Ovary (tissue), 9 donors: ENCODE data around the gene ASAP2. TPM values are rescaled to one million over a fixed set of nuclear protein-coding genes. Genes with fewer than 3 reads are reported as not detected.

Experiments used
- DNase-seq, 5 donors: peaks; one replicate each; pipeline ENCODE4 v3.0.0-alpha.2; 2019 to 2020
- H3K27ac ChIP-seq, 2 donors: fragments of 200-600 bp; one replicate each; pipeline versions ENCODE4 v1.5.1 to v1.8.0; 2019 to 2022
- H3K27me3 ChIP-seq: fragments of 200-600 bp; one replicate; pipeline ENCODE4 v1.8.0; 2022
- H3K36me3 ChIP-seq: fragments of 200-600 bp; sonication (generic); one replicate; pipeline ENCODE4 v1.5.1; 2019
- H3K4me1 ChIP-seq: one replicate; pipeline ENCODE4 v1.8.1; 2013; ENCODE audit warnings: mild to moderate bottlenecking, moderate library complexity; ENCODE audit not compliant: insufficient read depth
- H3K4me3 ChIP-seq: fragments of 200-600 bp; sonication (generic); one replicate; pipeline ENCODE4 v1.5.1; 2017
- H3K9me3 ChIP-seq, 2 donors: fragments of 200-600 bp in 1 of 2; sonication (generic) in 1 of 2; one replicate each; pipeline versions ENCODE4 v1.5.1 to v1.8.1; 2013 to 2019; ENCODE audit warnings: mild to moderate bottlenecking in 1 of 2, moderate library complexity in 1 of 2
- EP300 ChIP-seq: sonication (generic); formaldehyde crosslinking; IDR thresholded peaks from one replicate; pipeline ENCODE4 v1.6.1; 2017; ENCODE audit warnings: antibody characterized with exemption
- POLR2A ChIP-seq: fragments of 450-650 bp; IDR thresholded peaks from one replicate; pipeline ENCODE4 v1.6.1; 2017; ENCODE audit warnings: antibody characterized with exemption, mild to moderate bottlenecking, moderate library complexity
- WGBS, 3 donors: extraction: QIAGEN DNeasy Blood & Tissue Kit in 1 of 3; methylation state at CpG; one replicate each; pipeline versions ENCODE4 v1.1.5 to v1.1.7; 2013 to 2017; 5-methylcytosine and 5-hydroxymethylcytosine counted together
- intact Hi-C, 4 donors: fragments of 100-400 bp; cut with DNase I; formaldehyde crosslinking; loops; one replicate each; pipeline versions ENCODE4 v1.11.0 to v1.15.1; 2022 to 2023
- polyA plus RNA-seq, 2 donors: library from polyadenylated mRNA; stranded (reverse); fragments of 200-250 nt in 1 of 2; fragments of 350-450 nt in 1 of 2; fragmentation: Illumina TruSeq in 1 of 2; extraction: RNeasy Lipid Tissue Mini Kit (QIAGEN cat#74804) in 1 of 2; gene quantifications; one replicate each; pipeline ENCODE4 v1.2.3, GENCODE V29; 2013 to 2014
- total RNA-seq, 7 donors: library from RNA; depleted of rRNA in 2 of 7; stranded (reverse); fragments of >200 nt in 2 of 7; fragmentation: NEBNext Ultra II Directional in 3 of 7; extraction: Animal tissue kit (Norgen Biotek cat#: 25700) in 3 of 7; gene quantifications; one replicate each; pipeline versions ENCODE4 v1.1.0 to v1.2.4, GENCODE V29; 2016 to 2023
- TF ChIP-seq, protein P1 (sequence below), 3 donors: fragments of 450-650 bp in 2 of 3; fragments of 200-600 bp in 1 of 3; IDR thresholded peaks; one replicate each; pipeline versions ENCODE4 v1.5.1 to v1.8.0; 2016 to 2022; ENCODE audit warnings: antibody characterized with exemption in 3 of 3, mild to moderate bottlenecking in 1 of 3
- donor health status: DM: no; HTN: no; CAD: no; lungs with moderate emphysema.
- donor health status: DM: no; HTN: no; CAD: no.
- donor health status: Bipolar disorder and iron deficiency.
- donor health status: DM: yes; HTN: yes; CAD: no.
- donor health status: DM: no; HTN: no; CAD: no.
- donor health status: DM: yes; HTN: yes; CAD: no.

ASAP2 gene
- total and polyA plus RNA-seq, 9 donors = 10.3 to 22.7 (median 15.5) TPM

DNA sequence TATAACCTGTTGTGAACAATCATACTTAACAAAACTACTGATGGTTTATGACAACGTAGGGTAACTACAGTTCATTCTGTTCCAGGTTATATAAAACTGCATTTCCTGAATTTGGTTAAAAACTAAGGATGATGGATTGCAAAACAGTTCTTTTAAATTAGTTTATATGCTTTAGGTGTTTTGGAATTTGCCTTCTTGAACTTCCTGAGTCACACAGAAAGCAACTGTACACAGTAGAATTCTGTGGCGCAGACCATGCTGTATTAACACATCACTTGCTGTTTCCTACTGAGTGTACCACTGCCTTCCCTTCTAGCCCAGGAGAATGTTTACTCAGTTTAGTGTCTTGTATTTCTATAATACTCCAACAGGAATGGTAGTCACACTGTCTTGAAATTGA, 197.3 kb downstream of the ASAP2 start:
- no peak for TF ChIP-seq EP300
- TF ChIP-seq, protein P1, sequence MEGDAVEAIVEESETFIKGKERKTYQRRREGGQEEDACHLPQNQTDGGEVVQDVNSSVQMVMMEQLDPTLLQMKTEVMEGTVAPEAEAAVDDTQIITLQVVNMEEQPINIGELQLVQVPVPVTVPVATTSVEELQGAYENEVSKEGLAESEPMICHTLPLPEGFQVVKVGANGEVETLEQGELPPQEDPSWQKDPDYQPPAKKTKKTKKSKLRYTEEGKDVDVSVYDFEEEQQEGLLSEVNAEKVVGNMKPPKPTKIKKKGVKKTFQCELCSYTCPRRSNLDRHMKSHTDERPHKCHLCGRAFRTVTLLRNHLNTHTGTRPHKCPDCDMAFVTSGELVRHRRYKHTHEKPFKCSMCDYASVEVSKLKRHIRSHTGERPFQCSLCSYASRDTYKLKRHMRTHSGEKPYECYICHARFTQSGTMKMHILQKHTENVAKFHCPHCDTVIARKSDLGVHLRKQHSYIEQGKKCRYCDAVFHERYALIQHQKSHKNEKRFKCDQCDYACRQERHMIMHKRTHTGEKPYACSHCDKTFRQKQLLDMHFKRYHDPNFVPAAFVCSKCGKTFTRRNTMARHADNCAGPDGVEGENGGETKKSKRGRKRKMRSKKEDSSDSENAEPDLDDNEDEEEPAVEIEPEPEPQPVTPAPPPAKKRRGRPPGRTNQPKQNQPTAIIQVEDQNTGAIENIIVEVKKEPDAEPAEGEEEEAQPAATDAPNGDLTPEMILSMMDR (IDR thresholded peaks at IDR 0.05) = no peak
- TF ChIP-seq POLR2A = no peak
- DNase-seq = no peak
- intact Hi-C loops = no loop called here
- H3K27ac ChIP-seq = no peak overlapping the region
- 31 to 53% (median 34%) methylated on average over 2 of the region's 2 CpGs for WGBS, 3 donors
- H3K9me3 ChIP-seq = no peaks in the 10 kb centered on the region
- H3K36me3 ChIP-seq = no peaks in the 10 kb centered on the region
- H3K4me3 ChIP-seq = no peak overlapping the region
- H3K27me3 ChIP-seq = no peaks in the 10 kb centered on the region
- H3K4me1 ChIP-seq = no peaks in the 10 kb centered on the region

DNA sequence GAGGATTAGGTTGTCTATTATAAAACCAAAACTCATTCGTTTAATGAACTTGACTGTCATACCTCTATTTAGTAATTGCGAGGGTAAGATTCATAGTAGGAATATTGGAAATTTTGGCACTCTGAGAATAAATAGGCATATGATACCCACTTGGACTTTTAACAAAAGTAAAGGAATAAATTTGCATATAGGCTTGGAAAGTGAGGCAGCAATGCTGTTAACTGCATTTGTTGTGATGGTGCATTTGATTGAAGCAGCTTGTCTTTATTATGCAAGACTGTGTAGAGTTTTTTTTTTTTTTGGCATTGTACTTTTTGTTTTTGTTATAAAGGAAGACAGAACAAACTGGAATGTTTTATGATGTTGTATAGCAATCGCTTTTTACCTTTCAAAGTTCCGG, 197.8 kb downstream of the ASAP2 start:
- TF ChIP-seq, protein P1 (IDR thresholded peaks at IDR 0.05) = no peak
- TF ChIP-seq EP300 (no peak), POLR2A (no peak)
- DNase-seq = no peak
- Histone ChIP-seq H3K36me3 (no peaks in the 10 kb centered on the region), H3K4me3 (no peak overlapping the region), H3K9me3 (no peaks in the 10 kb centered on the region), H3K27me3 (no peaks in the 10 kb centered on the region), H3K4me1 (no peaks in the 10 kb centered on the region), H3K27ac (no peak overlapping the region)
- WGBS, 3 donors = 39 to 52% (median 42%) methylated on average over 4 of the region's 4 CpGs
- intact Hi-C loops = no loop called here

DNA sequence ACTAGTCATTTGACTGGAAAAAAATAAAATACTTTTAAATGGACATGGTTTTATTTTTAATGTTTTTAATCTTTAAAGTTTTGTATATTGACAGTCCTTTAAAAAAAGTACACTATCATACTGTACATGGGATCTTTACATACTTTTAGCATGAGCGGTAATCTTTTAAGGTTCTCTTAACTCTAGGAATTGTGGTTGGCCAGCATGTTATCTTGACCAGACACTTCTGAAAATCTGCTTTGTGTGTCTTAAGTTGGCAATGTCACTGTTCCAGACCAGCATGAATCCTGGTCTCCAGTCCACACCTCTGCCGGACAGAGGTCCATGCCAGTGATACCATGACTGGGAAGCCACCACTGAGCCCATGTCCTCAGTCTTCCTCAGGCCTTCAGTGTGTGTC, 199.0 kb downstream of the ASAP2 start:
- H3K27ac ChIP-seq = no peak overlapping the region
- no peaks in the 10 kb centered on the region for H3K4me1 ChIP-seq
- H3K9me3 ChIP-seq = no peaks in the 10 kb centered on the region
- DNase-seq = no peak
- WGBS, 3 donors = 93 to 97% (median 95%) methylated on average over 2 of the region's 2 CpGs
- intact Hi-C loops = no loop called here
- no peaks in the 10 kb centered on the region for H3K36me3 ChIP-seq
- H3K4me3 ChIP-seq = no peak overlapping the region
- H3K27me3 ChIP-seq = no peaks in the 10 kb centered on the region
- TF ChIP-seq, protein P1 (IDR thresholded peaks at IDR 0.05) = no peak
- TF ChIP-seq POLR2A = no peak
- TF ChIP-seq EP300 = no peak

DNA sequence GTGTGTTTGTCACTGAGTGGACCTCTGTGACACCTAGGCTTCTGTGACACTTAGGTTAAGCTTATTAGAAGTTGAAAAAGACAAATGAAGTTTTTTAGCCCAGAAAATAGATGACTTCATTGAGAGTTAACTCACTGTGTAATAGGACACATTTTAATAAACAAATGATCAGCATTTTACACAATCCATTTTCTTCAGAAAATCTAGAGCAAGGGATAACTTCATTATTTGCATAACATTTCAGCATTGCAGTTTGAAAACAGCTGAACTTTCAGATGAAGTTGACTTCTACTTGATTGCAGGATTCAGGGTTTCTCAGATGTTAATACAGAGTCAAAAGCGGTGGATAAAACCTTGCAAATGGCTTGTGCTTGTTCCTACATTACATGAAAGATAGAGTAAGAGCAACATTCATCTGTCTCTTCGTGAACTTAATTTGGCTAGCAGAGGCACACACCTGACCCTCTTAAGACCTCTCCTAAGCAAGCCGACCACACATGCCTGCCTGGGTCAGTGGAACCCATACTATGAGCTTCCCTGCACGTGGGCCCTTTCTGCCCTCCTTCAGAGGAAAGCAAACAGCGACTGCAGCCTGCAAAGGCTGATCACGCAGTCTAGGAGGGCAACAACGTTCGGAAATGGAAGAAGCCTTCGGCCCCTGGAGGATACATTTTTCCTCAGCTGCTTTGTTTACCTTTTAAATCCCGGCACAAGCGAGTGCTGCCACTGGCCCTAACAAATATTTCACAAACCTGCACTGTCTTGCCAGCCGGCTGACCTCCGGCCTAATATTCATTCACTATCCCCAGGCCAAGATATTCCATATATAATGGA, 200.1 kb downstream of the ASAP2 start:
- intact Hi-C loops = no loop called here
- no peaks in the 10 kb centered on the region for H3K4me1 ChIP-seq
- H3K36me3 ChIP-seq = no peaks in the 10 kb centered on the region
- no peaks in the 10 kb centered on the region for H3K9me3 ChIP-seq
- TF ChIP-seq POLR2A (no peak), EP300 (no peak)
- TF ChIP-seq, protein P1 (IDR thresholded peaks at IDR 0.05) = no peak
- 39 to 66% (median 49%) methylated on average over 13 of the region's 13 CpGs for WGBS, 3 donors
- H3K27ac ChIP-seq = no peak overlapping the region
- H3K27me3 ChIP-seq = no peaks in the 10 kb centered on the region
- H3K4me3 ChIP-seq = no peak overlapping the region
- DNase-seq = no peak
